Subcutaneous adipose tissue (tissue), 4 donors: ENCODE measurements around the gene ASPSCR1. TPM values are rescaled to one million over a fixed set of nuclear protein-coding genes. Genes with fewer than 3 reads are reported as not detected.

Experiments used
- total RNA-seq, 4 donors: library from RNA; depleted of rRNA; stranded (reverse); fragments of >200 nt; gene quantifications; one replicate each; pipeline ENCODE4 v1.1.0, GENCODE V29; 2016
- TF ChIP-seq, protein P1 (sequence below): fragments of 450-650 bp; IDR thresholded peaks from one replicate; pipeline ENCODE4 v1.5.1; 2016; ENCODE audit warnings: low read depth, mild to moderate bottlenecking, control low read depth, antibody characterized with exemption, moderate library complexity

ASPSCR1 gene
- total RNA-seq, 4 donors from 2014 or later = 8.2 to 30.1 (median 18.1) TPM

DNA sequence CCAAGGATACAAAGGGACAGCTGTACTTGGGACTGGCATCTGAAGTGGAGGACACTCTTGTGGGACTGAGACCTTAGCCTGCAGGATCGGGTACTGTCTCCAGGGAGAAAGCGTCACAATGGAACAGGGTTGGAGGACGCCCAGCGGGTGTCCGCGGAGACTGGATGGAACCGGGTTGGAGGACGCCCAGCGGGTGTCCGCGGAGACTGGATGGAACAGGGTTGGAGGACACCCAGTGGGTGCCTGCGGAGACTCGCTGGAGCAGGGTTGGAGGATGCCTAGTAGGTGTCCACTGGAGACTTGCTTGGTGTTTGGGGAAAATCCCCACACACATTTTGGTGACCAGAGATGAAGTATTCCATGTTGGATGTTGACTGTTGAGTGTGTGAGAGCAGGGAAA is 30.2 kb upstream of the ASPSCR1 start, which contains the start of gene MYADML2:
Gene MYADML2, minus strand, starts transcription at position 45 of the 400 bp plus-strand sequence. CDS start 5,492 bp downstream, outside the sequence.
- TF ChIP-seq, protein P1, sequence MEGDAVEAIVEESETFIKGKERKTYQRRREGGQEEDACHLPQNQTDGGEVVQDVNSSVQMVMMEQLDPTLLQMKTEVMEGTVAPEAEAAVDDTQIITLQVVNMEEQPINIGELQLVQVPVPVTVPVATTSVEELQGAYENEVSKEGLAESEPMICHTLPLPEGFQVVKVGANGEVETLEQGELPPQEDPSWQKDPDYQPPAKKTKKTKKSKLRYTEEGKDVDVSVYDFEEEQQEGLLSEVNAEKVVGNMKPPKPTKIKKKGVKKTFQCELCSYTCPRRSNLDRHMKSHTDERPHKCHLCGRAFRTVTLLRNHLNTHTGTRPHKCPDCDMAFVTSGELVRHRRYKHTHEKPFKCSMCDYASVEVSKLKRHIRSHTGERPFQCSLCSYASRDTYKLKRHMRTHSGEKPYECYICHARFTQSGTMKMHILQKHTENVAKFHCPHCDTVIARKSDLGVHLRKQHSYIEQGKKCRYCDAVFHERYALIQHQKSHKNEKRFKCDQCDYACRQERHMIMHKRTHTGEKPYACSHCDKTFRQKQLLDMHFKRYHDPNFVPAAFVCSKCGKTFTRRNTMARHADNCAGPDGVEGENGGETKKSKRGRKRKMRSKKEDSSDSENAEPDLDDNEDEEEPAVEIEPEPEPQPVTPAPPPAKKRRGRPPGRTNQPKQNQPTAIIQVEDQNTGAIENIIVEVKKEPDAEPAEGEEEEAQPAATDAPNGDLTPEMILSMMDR = no peak

DNA sequence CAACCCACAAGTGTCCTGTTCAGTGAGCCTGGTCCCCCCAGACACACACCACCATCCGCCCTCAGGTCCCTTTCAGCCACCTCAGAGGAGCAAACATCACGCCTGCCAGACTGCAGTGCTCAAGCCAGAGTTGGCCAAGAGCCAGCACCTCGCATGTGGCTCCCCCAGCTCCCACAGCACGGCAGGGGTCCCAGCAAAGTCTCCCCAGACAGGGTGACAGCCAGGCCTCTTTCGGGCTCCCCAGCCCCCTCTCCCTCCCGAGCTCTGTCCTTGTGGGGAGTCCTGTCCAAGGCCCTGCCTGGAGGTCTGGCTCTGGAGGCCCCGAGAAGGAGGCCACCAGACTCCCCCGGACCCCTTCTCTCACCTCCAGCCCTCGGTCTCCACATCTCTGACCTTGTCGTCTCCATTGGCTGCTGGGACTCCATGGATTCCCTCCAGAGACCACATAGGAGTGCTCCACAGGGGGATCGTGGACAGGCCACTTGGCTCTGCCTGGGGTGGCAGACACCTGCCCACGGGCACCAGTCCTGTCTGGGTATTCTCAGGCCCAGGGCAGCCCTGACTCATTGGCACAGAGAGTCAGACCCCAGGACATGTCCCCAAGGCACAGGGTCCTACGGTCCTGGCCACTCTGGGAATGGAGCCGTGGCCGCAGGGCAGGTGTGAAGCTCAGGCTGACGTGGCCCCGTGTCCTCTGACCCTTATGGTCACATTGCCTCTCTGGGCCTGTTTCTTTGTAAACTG is 28.6 kb upstream of the ASPSCR1 start:
- TF ChIP-seq, protein P1 = no peak

DNA sequence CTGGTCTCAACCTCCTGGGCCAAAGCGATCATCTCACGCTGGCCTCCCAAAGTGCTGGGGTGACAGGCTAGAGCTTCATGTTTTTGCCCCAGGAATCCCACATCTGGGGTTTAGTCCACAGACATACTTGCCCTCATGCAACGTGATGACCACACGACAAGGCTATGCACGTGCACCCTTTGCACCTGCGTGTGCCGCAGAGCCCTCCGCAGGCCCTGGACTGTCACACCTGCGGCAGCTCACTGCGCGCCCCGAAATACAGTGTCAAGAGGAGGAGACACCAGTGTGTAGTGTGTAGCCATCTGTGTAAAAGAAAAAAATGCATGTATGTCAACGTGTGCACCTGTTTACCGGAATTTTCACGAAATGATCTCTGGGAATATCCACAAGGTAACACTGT is 26.9 kb upstream of the ASPSCR1 start:
- TF ChIP-seq, protein P1 = no peak

DNA sequence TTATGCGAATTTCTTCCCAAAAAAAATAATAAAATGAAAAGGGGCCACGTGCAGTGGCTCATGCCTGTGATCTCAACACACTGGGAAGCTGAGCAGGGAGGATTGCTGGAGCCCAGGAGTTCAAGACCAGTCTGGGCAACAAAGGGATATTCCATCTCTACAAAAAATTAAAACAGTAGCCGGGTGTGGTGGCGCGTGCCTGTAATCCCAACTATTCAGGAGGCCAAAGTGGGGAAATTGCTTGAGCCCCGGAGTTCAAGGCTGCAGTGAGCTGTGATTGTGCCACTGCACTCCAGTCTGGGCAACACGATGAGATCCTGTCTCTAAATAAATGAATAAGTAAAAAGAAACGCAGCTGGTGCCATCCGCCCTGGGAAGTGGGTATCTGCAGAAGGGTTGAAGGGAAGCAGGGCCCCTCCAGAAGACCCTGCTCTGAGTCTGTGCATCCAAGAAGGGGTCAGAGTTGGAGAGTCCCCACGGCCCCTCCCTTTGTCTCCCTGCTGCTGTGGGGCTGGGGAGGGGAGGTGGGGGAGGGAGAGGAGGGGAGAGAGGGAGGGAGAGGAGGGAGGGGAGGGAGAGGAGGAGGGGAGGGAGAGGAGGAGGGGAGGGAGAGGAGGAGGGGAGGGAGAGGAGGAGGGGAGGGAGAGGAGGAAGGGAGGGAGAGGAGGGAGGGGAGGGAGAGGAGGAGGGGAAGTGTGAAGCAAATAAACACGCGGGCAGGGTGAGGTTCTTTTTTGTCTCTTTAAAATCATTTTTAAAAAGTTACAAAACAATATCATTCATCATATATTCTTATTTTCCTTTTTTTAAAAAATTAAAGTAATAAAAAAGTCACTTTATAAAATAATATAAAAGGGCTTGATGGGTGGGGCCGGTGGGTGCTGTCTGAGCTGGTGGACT is 25.4 kb upstream of the ASPSCR1 start:
- TF ChIP-seq, protein P1 = no peak

DNA sequence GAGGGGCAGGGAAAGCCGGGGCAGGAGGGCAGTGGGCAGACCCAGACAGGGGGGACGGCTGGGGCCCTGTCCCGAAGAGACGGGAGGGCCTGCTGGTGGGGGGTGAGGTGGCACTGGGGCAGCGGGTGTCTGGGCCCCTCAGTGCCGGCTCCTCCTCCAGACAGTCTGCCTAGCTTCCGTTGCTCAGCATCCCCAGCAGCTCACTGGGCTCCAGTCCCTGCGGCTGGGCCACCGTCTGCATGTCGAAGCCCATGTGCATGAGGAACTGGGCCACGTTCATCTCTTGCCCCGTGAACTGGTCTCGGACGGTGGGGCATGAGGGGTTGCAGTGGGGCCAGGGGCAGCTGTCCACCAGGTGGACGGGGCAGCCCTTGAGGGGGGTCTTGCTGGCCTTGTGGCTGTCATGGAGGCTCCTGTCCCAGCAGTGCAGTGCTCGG is 24.6 kb upstream of the ASPSCR1 start:
- TF ChIP-seq, protein P1 = no peak

DNA sequence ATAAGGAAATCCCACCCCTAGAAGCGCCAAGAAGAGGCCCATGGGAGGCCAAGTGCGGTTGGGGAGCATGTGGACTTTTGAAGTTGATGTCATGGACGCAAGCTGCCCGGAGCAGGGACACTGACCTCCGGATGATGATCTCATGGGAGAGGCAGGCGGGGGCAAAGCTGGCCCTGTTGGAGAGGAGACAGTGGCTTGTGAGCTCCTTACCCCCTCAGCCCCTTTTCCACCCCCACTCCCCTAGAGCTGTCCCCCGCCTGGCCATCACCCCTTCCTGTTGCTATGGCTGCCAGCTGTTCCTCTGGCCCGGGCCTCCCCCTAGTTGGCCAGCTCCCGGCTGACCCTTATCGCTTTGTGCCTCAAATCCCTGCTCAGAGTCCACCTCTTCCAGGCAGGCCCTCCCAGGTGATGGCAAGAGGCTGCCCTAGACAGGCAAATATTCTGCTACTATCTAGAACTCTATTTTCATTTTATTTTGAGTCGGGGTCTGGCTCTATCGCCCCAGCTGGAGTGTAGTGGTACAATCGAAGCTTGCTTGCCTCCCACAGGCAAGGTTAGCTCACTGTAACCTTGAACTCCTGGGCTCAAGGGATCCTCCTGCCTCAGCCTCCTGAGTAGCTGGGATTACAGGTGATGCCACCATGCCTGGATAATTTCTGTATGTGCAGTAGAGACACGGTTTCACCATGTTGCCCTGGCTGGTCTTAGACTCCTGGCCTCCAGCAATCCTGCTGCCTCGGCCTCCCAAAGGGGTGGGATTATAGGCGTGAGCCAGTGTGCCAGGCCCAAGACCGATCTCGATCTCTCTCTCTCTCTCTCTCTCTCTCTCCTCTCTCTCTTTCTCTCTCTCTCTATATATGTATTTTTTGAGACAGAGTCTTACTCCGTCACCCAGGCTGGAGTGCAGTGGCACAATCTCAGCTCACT is 23.0 kb upstream of the ASPSCR1 start:
- TF ChIP-seq, protein P1 = no peak
